Hepatocyte (in vitro differentiated cells): ENCODE measurements around the gene PCBP3.

Source experiments
- CTCF ChIP-seq: fragments of 200-600 bp; sonication (generic); IDR thresholded peaks from 2 replicates; pipeline ENCODE4 v1.5.1; 2016; ENCODE audit warnings: antibody characterized with exemption, mild to moderate bottlenecking; ENCODE audit not compliant: poor library complexity
- EZH2 ChIP-seq: fragments of 200-600 bp; sonication (generic); IDR thresholded peaks from 2 replicates; pipeline ENCODE4 v1.6.1; 2016; ENCODE audit warnings: antibody characterized with exemption, mild to moderate bottlenecking, borderline replicate concordance

DNA sequence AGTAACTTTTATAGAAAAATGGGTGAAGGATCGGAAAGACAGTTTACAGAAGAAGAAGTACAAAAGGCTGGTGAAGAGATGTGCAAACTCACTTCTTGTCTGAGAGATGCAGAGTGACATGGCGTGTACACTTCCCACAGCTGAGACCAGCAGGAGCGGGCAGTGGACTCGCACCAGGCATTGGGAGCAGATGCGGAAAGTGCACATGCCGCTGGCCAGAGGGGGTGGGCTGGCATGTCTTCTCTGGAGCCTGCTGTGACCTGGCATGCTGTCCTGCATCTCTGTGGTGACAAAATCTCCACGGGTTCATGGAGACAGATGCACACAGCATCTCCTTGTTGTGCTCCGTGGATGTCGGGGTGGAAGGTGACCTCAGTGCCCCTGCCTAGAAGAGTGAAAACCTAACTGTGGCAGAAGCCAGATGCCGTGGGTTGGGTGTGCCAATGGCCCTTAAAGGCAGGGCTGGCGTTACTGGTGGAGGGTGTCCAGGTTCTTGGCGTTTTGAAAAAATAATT, 209.4 kb downstream of the PCBP3 start:
- TF ChIP-seq CTCF (no peak), EZH2 (no peak)
